DND-41 (cell line): ENCODE data around the gene RAD51AP2.

Source experiments
- ATAC-seq: fragments of 200-7000 bp; cut with Tn5 transposase; 3 replicates; pipeline ENCODE4 v1.9.1; 2021; ENCODE audit warnings: low read depth; ENCODE audit not compliant: insufficient read depth
- DNase-seq: peaks from one replicate; pipeline ENCODE4 v3.0.0-alpha.2; 2020
- H2AFZ ChIP-seq: 2 replicates; pipeline ENCODE4 v1.6.0; 2012; ENCODE audit warnings: low read depth, low read length
- H3K27ac ChIP-seq: 2 replicates; pipeline ENCODE4 v1.5.1; 2012; ENCODE audit warnings: low read length, inconsistent platforms
- H3K27me3 ChIP-seq: fragments of 200-600 bp; sonication (generic); 2 replicates; pipeline ENCODE4 v1.6.0; 2012; ENCODE audit warnings: low read length, mild to moderate bottlenecking, inconsistent platforms; ENCODE audit not compliant: insufficient read depth, poor library complexity
- H3K36me3 ChIP-seq: 2 replicates; pipeline ENCODE4 v1.5.1; 2012; ENCODE audit warnings: low read length, inconsistent platforms; ENCODE audit not compliant: insufficient read depth
- H3K4me1 ChIP-seq: 2 replicates; pipeline ENCODE4 v1.5.1; 2012; ENCODE audit warnings: mild to moderate bottlenecking, low read length; ENCODE audit not compliant: insufficient read depth
- H3K4me2 ChIP-seq: 2 replicates; pipeline ENCODE4 v1.6.0; 2012; ENCODE audit warnings: mild to moderate bottlenecking, moderate library complexity, low read length, inconsistent platforms; ENCODE audit not compliant: insufficient read depth
- H3K4me3 ChIP-seq, 2 experiments: fragments of 200-600 bp in 1 of 2; shearing (Covaris generic) in 1 of 2; 2 replicates each; pipeline ENCODE4 v1.5.1; 2012 to 2016; ENCODE audit warnings: inconsistent platforms in 2 of 2, low read length in 2 of 2, mild to moderate bottlenecking in 2 of 2, low read depth in 1 of 2, moderate library complexity in 1 of 2
- H3K79me2 ChIP-seq: 2 replicates; pipeline ENCODE4 v1.6.0; 2012; ENCODE audit warnings: low read length, inconsistent platforms; ENCODE audit not compliant: insufficient read depth
- H3K9ac ChIP-seq: 2 replicates; pipeline ENCODE4 v1.6.0; 2012; ENCODE audit warnings: low read depth, mild to moderate bottlenecking, inconsistent platforms, low read length, moderate library complexity
- H3K9me3 ChIP-seq: 2 replicates; pipeline ENCODE4 v1.5.1; 2012; ENCODE audit warnings: low read length, moderate library complexity, mild to moderate bottlenecking, inconsistent platforms; ENCODE audit not compliant: insufficient read depth, severe bottlenecking
- H4K20me1 ChIP-seq: 2 replicates; pipeline ENCODE4 v1.6.0; 2012; ENCODE audit warnings: low read length; ENCODE audit not compliant: insufficient read depth
- EZH2 ChIP-seq: IDR thresholded peaks from 3 replicates; pipeline ENCODE4 v1.6.1; 2012; ENCODE audit warnings: borderline replicate concordance, low read depth, mild to moderate bottlenecking, moderate library complexity, low read length, inconsistent platforms; ENCODE audit not compliant: severe bottlenecking
- TF ChIP-seq, protein P1 (sequence below): IDR thresholded peaks from 2 replicates; pipeline ENCODE4 v1.5.1; 2012; ENCODE audit warnings: borderline replicate concordance, low read length, moderate library complexity, mild to moderate bottlenecking; ENCODE audit not compliant: poor library complexity, severe bottlenecking; ENCODE audit errors: extremely low read depth

Gene RAD51AP2

DNA sequence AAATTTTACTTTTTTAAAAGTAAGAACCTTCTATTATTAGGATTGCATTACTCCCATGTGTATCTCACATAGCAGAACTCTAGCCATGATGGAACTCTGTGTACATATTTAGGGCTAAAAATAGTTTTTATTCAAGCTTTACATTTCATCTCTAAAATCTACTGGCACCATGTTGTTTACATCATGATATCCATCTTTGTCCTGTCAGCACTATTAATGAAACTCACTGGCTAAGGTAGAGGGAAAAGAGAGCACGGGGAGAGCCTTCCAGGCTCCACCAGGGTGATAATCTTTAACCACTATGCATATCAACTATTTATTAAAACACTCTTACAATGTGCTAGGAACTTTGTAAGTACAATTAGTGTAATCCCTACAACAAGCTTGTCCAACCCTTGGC, 34.7 kb downstream of the RAD51AP2 start:
- TF ChIP-seq, protein P1, sequence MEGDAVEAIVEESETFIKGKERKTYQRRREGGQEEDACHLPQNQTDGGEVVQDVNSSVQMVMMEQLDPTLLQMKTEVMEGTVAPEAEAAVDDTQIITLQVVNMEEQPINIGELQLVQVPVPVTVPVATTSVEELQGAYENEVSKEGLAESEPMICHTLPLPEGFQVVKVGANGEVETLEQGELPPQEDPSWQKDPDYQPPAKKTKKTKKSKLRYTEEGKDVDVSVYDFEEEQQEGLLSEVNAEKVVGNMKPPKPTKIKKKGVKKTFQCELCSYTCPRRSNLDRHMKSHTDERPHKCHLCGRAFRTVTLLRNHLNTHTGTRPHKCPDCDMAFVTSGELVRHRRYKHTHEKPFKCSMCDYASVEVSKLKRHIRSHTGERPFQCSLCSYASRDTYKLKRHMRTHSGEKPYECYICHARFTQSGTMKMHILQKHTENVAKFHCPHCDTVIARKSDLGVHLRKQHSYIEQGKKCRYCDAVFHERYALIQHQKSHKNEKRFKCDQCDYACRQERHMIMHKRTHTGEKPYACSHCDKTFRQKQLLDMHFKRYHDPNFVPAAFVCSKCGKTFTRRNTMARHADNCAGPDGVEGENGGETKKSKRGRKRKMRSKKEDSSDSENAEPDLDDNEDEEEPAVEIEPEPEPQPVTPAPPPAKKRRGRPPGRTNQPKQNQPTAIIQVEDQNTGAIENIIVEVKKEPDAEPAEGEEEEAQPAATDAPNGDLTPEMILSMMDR, result no peak
- no peak for TF ChIP-seq EZH2

GRCh38 chr2:17482651-17483050, 35.6 kb downstream of the RAD51AP2 start:
- H3K36me3 ChIP-seq, result no peaks in the 10 kb centered on the region
- H3K4me1 ChIP-seq, result no peaks in the 10 kb centered on the region
- H3K4me3 ChIP-seq, result no peak overlapping the region
- no peak overlapping the region for H3K4me2 ChIP-seq
- H3K79me2 ChIP-seq, result no peaks in the 10 kb centered on the region
- TF ChIP-seq, protein P1, result no peak
- TF ChIP-seq EZH2, result no peak
- no peak overlapping the region for H2AFZ ChIP-seq
- no peak overlapping the region for H3K27ac ChIP-seq
- DNase-seq, result no peak
- H3K27me3 ChIP-seq, result no peaks in the 10 kb centered on the region
- no peak for ATAC-seq
- no peaks in the 10 kb centered on the region for H3K9me3 ChIP-seq
- no peak overlapping the region for H3K9ac ChIP-seq
- H4K20me1 ChIP-seq, result no peaks in the 10 kb centered on the region

More for the DNA sequence above, 34.7 kb downstream of the RAD51AP2 start:
- H3K4me2 ChIP-seq, result no peak overlapping the region
- no peak for ATAC-seq
- no peak for DNase-seq
- no peaks in the 10 kb centered on the region for H4K20me1 ChIP-seq
- H3K4me1 ChIP-seq, result no peaks in the 10 kb centered on the region
- no peak overlapping the region for H3K27ac ChIP-seq
- no peak overlapping the region for H3K9ac ChIP-seq
- H2AFZ ChIP-seq, result no peak overlapping the region
- H3K27me3 ChIP-seq, result no peaks in the 10 kb centered on the region
- H3K9me3 ChIP-seq, result no peaks in the 10 kb centered on the region
- H3K36me3 ChIP-seq, result no peaks in the 10 kb centered on the region
- H3K79me2 ChIP-seq, result no peaks in the 10 kb centered on the region
- H3K4me3 ChIP-seq, result no peak overlapping the region

GRCh38 chr2:17479875-17480274, 38.4 kb downstream of the RAD51AP2 start:
- DNase-seq (no peak), ATAC-seq (no peak)
- no peaks in the 10 kb centered on the region for H4K20me1 ChIP-seq
- H3K27ac ChIP-seq, result no peak overlapping the region
- no peak overlapping the region for H3K4me2 ChIP-seq
- H3K9me3 ChIP-seq, result no peaks in the 10 kb centered on the region
- no peak overlapping the region for H3K9ac ChIP-seq
- no peak for TF ChIP-seq EZH2
- TF ChIP-seq, protein P1, result no peak
- no peaks in the 10 kb centered on the region for H3K79me2 ChIP-seq
- H3K4me1 ChIP-seq, result no peaks in the 10 kb centered on the region
- H3K36me3 ChIP-seq, result no peaks in the 10 kb centered on the region
- no peak overlapping the region for H3K4me3 ChIP-seq
- no peaks in the 10 kb centered on the region for H3K27me3 ChIP-seq
- H2AFZ ChIP-seq, result no peak overlapping the region

- Histone ChIP-seq H3K9ac (no peak overlapping the region), H3K27ac (no peak overlapping the region), H4K20me1 (no peaks in the 10 kb centered on the region), H2AFZ (no peak overlapping the region), H3K36me3 (no peaks in the 10 kb centered on the region), H3K9me3 (no peaks in the 10 kb centered on the region), H3K27me3 (no peaks in the 10 kb centered on the region), H3K79me2 (no peaks in the 10 kb centered on the region), H3K4me3 (no peak overlapping the region), H3K4me1 (no peaks in the 10 kb centered on the region), H3K4me2 (no peak overlapping the region)
- ATAC-seq (no peak), DNase-seq (no peak)
- TF ChIP-seq EZH2, result no peak
- TF ChIP-seq, protein P1, result no peak
Measured at GRCh38 chr2:17476830-17477229, 41.4 kb downstream of the RAD51AP2 start.
